ENCODE data around the gene TNF.

TNF gene

GRCh38 chr6:31541059-31541657 lies 34.2 kb upstream of the TNF start:
- Histone ChIP-seq H3K9ac (ENCODE audit: low read depth, low read length, poor library complexity, severe bottlenecking) (peak overlapping the region; percentile 99), H3K4me1 (ENCODE audit: insufficient read depth, low read length, poor library complexity, severe bottlenecking) (peaks cover 38% of the 10 kb centered on the region), H2AFZ (ENCODE audit: low read length) (no peak overlapping the region), H4K20me1 (ENCODE audit: insufficient read depth, low read length, poor library complexity, severe bottlenecking) (peaks cover 59% of the 10 kb centered on the region), H3K79me2 (ENCODE audit: insufficient read depth, low read length) (peaks cover 87% of the 10 kb centered on the region), H3K9me3 (ENCODE audit: insufficient read depth, low read depth, low read length) (no peaks in the 10 kb centered on the region), H3K4me2 (ENCODE audit: low read depth, low read length, poor library complexity, severe bottlenecking) (peak overlapping the region; percentile 98), H3K27me3 (ENCODE audit: insufficient read depth, low read length, poor library complexity, severe bottlenecking) (peaks cover 13% of the 10 kb centered on the region), H3K36me3 (ENCODE audit: insufficient read depth, low read length) (peaks cover 42% of the 10 kb centered on the region), H3F3A (ENCODE audit: low read depth) (no peaks in the 10 kb centered on the region; the same call in 1 of the 2 replicates), H3K9me2 (replicated peaks; ENCODE audit: low read depth, low read length) (no peaks in the 10 kb centered on the region), H3K4me3 (ENCODE audit: low read length, poor library complexity, severe bottlenecking) (peak overlapping the region; percentile 94)
- no peak for TF ChIP-seq EZH2phosphoT487 (IDR thresholded peaks at IDR 0.05; ENCODE audit: borderline replicate concordance)
- no peak for TF ChIP-seq CTCF (conservative IDR thresholded peaks at IDR 0.05; ENCODE audit: low read length)

- peaks cover 36% of the 10 kb centered on the region for H3K4me1 ChIP-seq (ENCODE audit: insufficient read depth, low read length, poor library complexity, severe bottlenecking)
- peaks cover 81% of the 10 kb centered on the region for H3K79me2 ChIP-seq (ENCODE audit: insufficient read depth, low read length)
- no peaks in the 10 kb centered on the region; the same call in 1 of the 2 replicates for H3F3A ChIP-seq (ENCODE audit: low read depth)
- peak within 1 kb of the TSS; percentile 99 for H3K9ac ChIP-seq (ENCODE audit: low read depth, low read length, poor library complexity, severe bottlenecking)
- no peaks in the 10 kb centered on the region for H3K9me2 ChIP-seq (replicated peaks; ENCODE audit: low read depth, low read length)
- peak within 1 kb of the TSS; percentile 98 for H3K4me2 ChIP-seq (ENCODE audit: low read depth, low read length, poor library complexity, severe bottlenecking)
- peaks cover 35% of the 10 kb centered on the region for H3K36me3 ChIP-seq (ENCODE audit: insufficient read depth, low read length)
- TF ChIP-seq CTCF (conservative IDR thresholded peaks at IDR 0.05; ENCODE audit: low read length), result no peak
- TF ChIP-seq EZH2phosphoT487 (IDR thresholded peaks at IDR 0.05; ENCODE audit: borderline replicate concordance), result no peak
- peaks cover 13% of the 10 kb centered on the region for H3K27me3 ChIP-seq (ENCODE audit: insufficient read depth, low read length, poor library complexity, severe bottlenecking)
- H2AFZ ChIP-seq (ENCODE audit: low read length), result peak within 1 kb of the TSS; percentile 53
- peaks cover 52% of the 10 kb centered on the region for H4K20me1 ChIP-seq (ENCODE audit: insufficient read depth, low read length, poor library complexity, severe bottlenecking)
- peak within 1 kb of the TSS; percentile 94 for H3K4me3 ChIP-seq (ENCODE audit: low read length, poor library complexity, severe bottlenecking)
- H3K9me3 ChIP-seq (ENCODE audit: insufficient read depth, low read depth, low read length), result no peaks in the 10 kb centered on the region
Measured at GRCh38 chr6:31541658-31542521, 33.5 kb upstream of the TNF start, which contains the start of gene DDX39B. DDX39B (minus strand) TSS chr6:31542003; CDS start chr6:31540532, 1,471 bp downstream.

- Histone ChIP-seq H3K79me2 (ENCODE audit: insufficient read depth, low read length) (peaks cover 76% of the 10 kb centered on the region), H3K36me3 (ENCODE audit: insufficient read depth, low read length) (peaks cover 22% of the 10 kb centered on the region), H3K9ac (ENCODE audit: low read depth, low read length, poor library complexity, severe bottlenecking) (peak overlapping the region; percentile 99), H3K4me3 (ENCODE audit: low read length, poor library complexity, severe bottlenecking) (no peak overlapping the region), H3K9me2 (replicated peaks; ENCODE audit: low read depth, low read length) (no peaks in the 10 kb centered on the region), H3K9me3 (ENCODE audit: insufficient read depth, low read depth, low read length) (no peaks in the 10 kb centered on the region), H3K4me1 (ENCODE audit: insufficient read depth, low read length, poor library complexity, severe bottlenecking) (peaks cover 38% of the 10 kb centered on the region), H3K4me2 (ENCODE audit: low read depth, low read length, poor library complexity, severe bottlenecking) (peak overlapping the region; percentile 98), H3F3A (ENCODE audit: low read depth) (no peaks in the 10 kb centered on the region; the same call in 1 of the 2 replicates), H4K20me1 (ENCODE audit: insufficient read depth, low read length, poor library complexity, severe bottlenecking) (peaks cover 35% of the 10 kb centered on the region), H3K27me3 (ENCODE audit: insufficient read depth, low read length, poor library complexity, severe bottlenecking) (peaks cover 13% of the 10 kb centered on the region), H2AFZ (ENCODE audit: low read length) (no peak overlapping the region)
- TF ChIP-seq CTCF (conservative IDR thresholded peaks at IDR 0.05; ENCODE audit: low read length), result no peak
- no peak for TF ChIP-seq EZH2phosphoT487 (IDR thresholded peaks at IDR 0.05; ENCODE audit: borderline replicate concordance)
Measured at GRCh38 chr6:31543639-31544038, 31.7 kb upstream of the TNF start.

Measured in Loucy (cell line).